Transverse colon (tissue), 4 donors: Measurements from ENCODE around the gene KLHL29. TPM values are rescaled to one million over a fixed set of nuclear protein-coding genes. Genes with fewer than 3 reads are reported as not detected.

ENCODE experiments used
- DNase-seq: peaks from one replicate; pipeline ENCODE4 v3.0.0-alpha.2; 2019
- H3K27ac ChIP-seq, 4 donors: fragments of 200-600 bp; sonication (generic); 2 replicates each; pipeline ENCODE4 v1.5.1; 2016 to 2018; ENCODE audit warnings: inconsistent platforms in 4 of 4
- H3K27me3 ChIP-seq: fragments of 200-600 bp; sonication (generic); 2 replicates; pipeline ENCODE4 v1.5.1; 2017; ENCODE audit warnings: inconsistent platforms
- H3K36me3 ChIP-seq, 4 donors: fragments of 200-600 bp; sonication (generic); 2 replicates each; pipeline ENCODE4 v1.5.1; 2017 to 2019; ENCODE audit warnings: inconsistent platforms in 4 of 4
- H3K4me1 ChIP-seq, 4 donors: fragments of 200-600 bp; sonication (generic); 2 replicates each; pipeline ENCODE4 v1.5.1; 2017 to 2020; ENCODE audit warnings: inconsistent platforms in 4 of 4
- H3K4me3 ChIP-seq, 4 donors: fragments of 200-600 bp; sonication (generic); 1 replicate in 1 of 4; 2 replicates in 3 of 4; pipeline versions ENCODE4 v1.5.1 to v1.6.1; 2017 to 2019; ENCODE audit warnings: inconsistent platforms in 4 of 4
- H3K9me3 ChIP-seq, 2 donors: fragments of 200-600 bp; sonication (generic); 2 replicates each; pipeline ENCODE4 v1.5.1; 2017 to 2019; ENCODE audit warnings: inconsistent platforms in 2 of 2
- CTCF ChIP-seq, 5 experiments: fragments of 200-600 bp in 3 of 5; fragments of 450-650 bp in 2 of 5; sonication (generic) in 3 of 5; IDR thresholded peaks; 1 replicate in 2 of 5; 2 replicates in 3 of 5; pipeline ENCODE4 v1.5.1; 2016 to 2017; ENCODE audit warnings: antibody characterized with exemption in 5 of 5, inconsistent platforms in 3 of 5, mild to moderate bottlenecking in 2 of 5, moderate library complexity in 1 of 5
- EP300 ChIP-seq: sonication (generic); formaldehyde crosslinking; IDR thresholded peaks from one replicate; pipeline ENCODE4 v1.6.1; 2017; ENCODE audit warnings: antibody characterized with exemption, low read depth
- POLR2A ChIP-seq: fragments of 450-650 bp; IDR thresholded peaks from one replicate; pipeline ENCODE4 v1.6.1; 2016; ENCODE audit warnings: antibody characterized with exemption, mild to moderate bottlenecking, moderate library complexity
- POLR2AphosphoS5 ChIP-seq, 3 donors: sonication (generic); formaldehyde crosslinking; IDR thresholded peaks; one replicate each; pipeline ENCODE4 v1.6.1; 2016; ENCODE audit warnings: antibody characterized with exemption in 3 of 3
- WGBS, 2 donors: methylation state at CpG; one replicate each; pipeline ENCODE4 v1.1.5; 2018; ENCODE audit warnings: low coverage in 1 of 2; 5-methylcytosine and 5-hydroxymethylcytosine counted together
- in situ Hi-C, 4 donors: fragments of 200-750 bp; cut with MboI; loops; one replicate each; pipeline versions ENCODE4 v1.15.0 to v1.15.1; 2017; ENCODE audit warnings: low sequenced_read_pairs in 3 of 4, low pct_ligation_motif_present in 1 of 4, low pct_unique_long_range_greater_than_20kb in 1 of 4
- intact Hi-C: fragments of 100-400 bp; cut with DNase I; formaldehyde crosslinking; loops from one replicate; pipeline ENCODE4 v1.15.1; 2023; ENCODE audit warnings: low total_unique reads
- total RNA-seq, 4 donors: library from RNA; depleted of rRNA; stranded (reverse); fragments of >200 nt; gene quantifications; one replicate each; pipeline ENCODE4 v1.1.0, GENCODE V29; 2016

KLHL29 gene
- total RNA-seq, 4 donors from 2014 or later: 3.3 to 16.5 (median 5.8) TPM

- intact Hi-C loops: loop anchor here (5.0 kb wide), 1 partner anchor 89 kb away; no protein-coding TSS in a partner anchor
- no peak for TF ChIP-seq POLR2A
- TF ChIP-seq CTCF (IDR thresholded peaks at IDR 0.05): no peak
- TF ChIP-seq POLR2AphosphoS5 (IDR thresholded peaks at IDR 0.05): no peak
- TF ChIP-seq EP300: no peak
- 91% methylated on average over 11 of the region's 11 CpGs; no CpG with 5 or more reads in 1 of the 2 donors for WGBS, 2 donors
- Histone ChIP-seq H3K4me1 (peaks cover 2 to 34% (median 17%) of the 10 kb centered on the region in 4 donors), H3K27me3 (no peaks in the 10 kb centered on the region), H3K9me3 (no peaks in the 10 kb centered on the region), H3K4me3 (no peak overlapping the region), H3K36me3 (no peaks in the 10 kb centered on the region), H3K27ac (no peak overlapping the region)
- no peak for DNase-seq
- in situ Hi-C loops: no loop called here
Observed at GRCh38 chr2:23528690-23529089, 143.7 kb downstream of the KLHL29 start.

- Histone ChIP-seq H3K4me3 (no peak overlapping the region), H3K27ac (no peak overlapping the region), H3K4me1 (peaks cover 0 to 24% (median 11%) of the 10 kb centered on the region in 4 donors), H3K36me3 (no peaks in the 10 kb centered on the region), H3K9me3 (no peaks in the 10 kb centered on the region), H3K27me3 (no peaks in the 10 kb centered on the region)
- WGBS, 2 donors: 99% methylated on average over 11 of the region's 11 CpGs; no CpG with 5 or more reads in 1 of the 2 donors
- in situ Hi-C loops: no loop called here
- TF ChIP-seq CTCF (IDR thresholded peaks at IDR 0.05) (no peak), EP300 (no peak), POLR2AphosphoS5 (IDR thresholded peaks at IDR 0.05) (no peak), POLR2A (no peak)
- intact Hi-C loops: loop anchor here (5.0 kb wide), 1 partner anchor 88 kb away; no protein-coding TSS in a partner anchor
- DNase-seq: no peak
Observed at GRCh38 chr2:23529659-23530058, 144.7 kb downstream of the KLHL29 start.

GRCh38 chr2:23530206-23530908 lies 145.4 kb downstream of the KLHL29 start:
- TF ChIP-seq POLR2A (no peak), EP300 (no peak), CTCF (IDR thresholded peaks at IDR 0.05) (no peak), POLR2AphosphoS5 (IDR thresholded peaks at IDR 0.05) (no peak)
- 83 to 100% methylated on average over 1 to 12 of the region's 12 CpGs for WGBS, 2 donors
- no peaks in the 10 kb centered on the region for H3K27me3 ChIP-seq
- no peak for DNase-seq
- no peaks in the 10 kb centered on the region for H3K9me3 ChIP-seq
- H3K4me1 ChIP-seq: peaks cover 0 to 22% (median 6%) of the 10 kb centered on the region in 4 donors
- intact Hi-C loops: no loop called here
- in situ Hi-C loops: no loop called here
- H3K4me3 ChIP-seq: no peak overlapping the region
- H3K27ac ChIP-seq: no peak overlapping the region
- no peaks in the 10 kb centered on the region for H3K36me3 ChIP-seq

- Histone ChIP-seq H3K9me3 (no peaks in the 10 kb centered on the region), H3K4me3 (no peak overlapping the region), H3K27me3 (no peaks in the 10 kb centered on the region), H3K27ac (no peak overlapping the region), H3K4me1 (peaks cover 0 to 20% (median 4%) of the 10 kb centered on the region in 4 donors), H3K36me3 (no peaks in the 10 kb centered on the region)
- 63% methylated on average over 5 of the region's 5 CpGs; no CpG with 5 or more reads in 1 of the 2 donors for WGBS, 2 donors
- intact Hi-C loops: no loop called here
- no peak for TF ChIP-seq CTCF (IDR thresholded peaks at IDR 0.05)
- no peak for TF ChIP-seq POLR2AphosphoS5 (IDR thresholded peaks at IDR 0.05)
- TF ChIP-seq EP300: no peak
- no peak for TF ChIP-seq POLR2A
- no peak for DNase-seq
- in situ Hi-C loops: no loop called here
Observed at GRCh38 chr2:23530909-23531276, 145.9 kb downstream of the KLHL29 start.
